GM21367 (cell line): ENCODE measurements around the gene DIDO1.
A peak's percentile ranks its signal among the peaks of the same experiment; 100 is the strongest.
"Not testable (repeated sequence)": the region's sequence is repeated elsewhere in the genome, so short reads cannot be mapped to it uniquely, and the experiment has no call there.

ENCODE experiments used
- ATAC-seq: cut with Tn5 transposase; IDR thresholded peaks from one replicate; pipeline ENCODE4 v1.9.1; 2021; ENCODE audit not compliant: unreplicated experiment

The DIDO1 gene

DNA sequence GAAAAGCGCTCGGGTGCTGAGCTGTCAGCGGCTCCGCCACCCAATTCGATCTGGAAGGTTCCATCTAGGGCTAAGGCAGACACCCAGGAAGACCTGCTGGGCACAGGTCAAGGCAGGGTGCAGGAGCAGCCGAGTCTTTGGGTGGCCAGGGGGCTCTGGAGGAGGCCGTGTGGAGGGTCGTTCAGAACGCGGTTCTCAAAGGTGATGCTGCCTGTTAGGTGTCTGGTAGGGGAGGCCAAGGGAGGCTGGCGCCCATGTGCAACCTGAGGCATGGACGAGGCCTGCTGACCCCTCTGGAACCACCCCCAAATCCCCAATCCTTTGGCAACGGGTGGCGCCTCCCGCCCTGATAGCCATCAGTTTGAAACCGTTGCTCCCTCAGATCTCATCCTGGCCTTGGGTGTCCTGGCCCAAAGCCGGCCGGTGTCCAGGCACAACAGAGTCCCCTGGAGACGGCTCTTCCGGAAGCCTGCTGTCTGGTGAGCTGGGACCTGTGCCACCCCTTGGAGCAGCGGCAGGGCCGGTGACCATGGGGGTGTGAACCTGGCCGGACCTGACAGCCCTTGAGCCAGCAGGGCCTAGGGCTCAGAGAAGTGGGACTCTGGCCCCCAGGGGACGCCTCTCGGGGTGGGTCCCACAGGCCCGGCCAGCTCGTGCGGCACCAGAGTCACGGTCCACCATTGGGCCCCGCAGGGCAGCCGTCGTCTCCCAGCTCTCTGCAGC lies 36.7 kb upstream of the DIDO1 start:
- ATAC-seq = no peak

DNA sequence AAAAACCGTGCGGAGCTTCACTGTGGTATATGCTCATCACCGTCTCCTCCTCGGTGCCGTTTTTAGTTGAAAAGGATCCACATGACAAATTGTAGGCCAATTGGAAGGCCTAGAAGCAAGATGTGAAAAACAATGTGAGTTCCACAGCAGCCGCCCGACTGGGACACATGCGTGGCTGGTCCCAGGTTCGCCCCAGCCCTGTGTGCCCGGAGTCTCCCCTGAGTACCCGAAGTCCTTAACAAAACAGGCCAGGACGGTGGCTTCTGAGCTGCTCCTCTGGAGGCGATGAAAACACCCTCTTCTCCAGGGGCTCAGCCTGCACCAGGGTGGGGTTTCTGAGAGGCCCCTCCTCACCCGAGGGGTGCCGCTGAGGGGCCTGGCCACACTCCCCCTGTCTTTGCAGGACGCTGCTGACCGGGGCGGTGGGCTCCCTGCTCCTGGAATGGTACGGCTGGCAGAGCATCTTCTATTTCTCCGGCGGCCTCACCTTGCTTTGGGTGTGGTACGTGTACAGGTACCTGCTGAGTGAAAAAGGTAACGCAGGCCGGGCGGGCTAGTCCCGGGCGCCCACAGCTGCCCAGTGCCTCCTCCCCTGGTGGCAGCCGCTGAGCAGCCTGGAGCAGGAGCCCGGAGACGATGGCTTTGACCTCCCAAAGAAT lies 36.0 kb upstream of the DIDO1 start:
- ATAC-seq = no peak

DNA sequence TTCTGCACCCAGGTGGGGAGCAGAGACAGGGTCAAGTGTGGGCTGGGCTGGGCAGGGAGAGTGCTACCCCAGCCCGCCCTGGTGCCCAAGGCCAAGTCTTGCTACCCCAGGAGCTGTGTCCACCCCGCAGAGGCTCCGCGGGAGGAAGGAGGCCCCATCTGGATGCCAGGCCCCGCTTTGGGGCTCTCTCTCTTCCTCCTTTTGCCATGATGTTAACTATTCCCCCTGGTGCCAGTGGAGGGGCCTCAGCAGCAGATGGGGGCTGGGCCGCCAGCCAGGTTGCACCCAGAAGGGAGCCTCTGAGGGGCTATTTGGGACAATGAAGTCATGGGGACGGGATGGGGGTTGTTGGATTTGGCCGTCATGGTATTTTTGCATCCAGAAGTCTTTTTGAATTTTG lies 35.5 kb upstream of the DIDO1 start:
- ATAC-seq = no peak

DNA sequence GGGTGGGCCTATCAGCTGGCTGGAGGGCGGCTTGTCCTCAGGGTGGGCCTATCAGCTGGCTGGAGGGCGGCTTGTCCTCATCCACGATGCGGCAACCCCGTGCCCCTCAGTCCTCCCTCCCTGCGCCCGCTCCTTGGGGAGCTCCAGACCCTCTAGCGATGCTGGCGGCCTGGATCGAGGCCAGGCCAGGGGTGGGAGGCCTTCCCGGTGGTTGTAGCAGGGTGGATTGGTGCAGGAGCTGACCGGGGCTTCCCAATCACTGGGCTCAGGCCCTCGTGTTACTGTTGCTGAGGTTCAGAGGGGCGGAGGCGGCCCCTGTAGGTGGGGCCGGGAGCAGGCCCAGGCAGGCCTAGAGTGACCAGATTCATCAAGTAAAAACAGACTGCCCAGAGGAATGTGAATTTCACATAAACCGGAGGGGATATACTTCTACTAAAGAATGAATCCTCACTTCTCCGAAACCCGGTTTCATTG lies 35.0 kb upstream of the DIDO1 start:
- no peak for ATAC-seq

DNA sequence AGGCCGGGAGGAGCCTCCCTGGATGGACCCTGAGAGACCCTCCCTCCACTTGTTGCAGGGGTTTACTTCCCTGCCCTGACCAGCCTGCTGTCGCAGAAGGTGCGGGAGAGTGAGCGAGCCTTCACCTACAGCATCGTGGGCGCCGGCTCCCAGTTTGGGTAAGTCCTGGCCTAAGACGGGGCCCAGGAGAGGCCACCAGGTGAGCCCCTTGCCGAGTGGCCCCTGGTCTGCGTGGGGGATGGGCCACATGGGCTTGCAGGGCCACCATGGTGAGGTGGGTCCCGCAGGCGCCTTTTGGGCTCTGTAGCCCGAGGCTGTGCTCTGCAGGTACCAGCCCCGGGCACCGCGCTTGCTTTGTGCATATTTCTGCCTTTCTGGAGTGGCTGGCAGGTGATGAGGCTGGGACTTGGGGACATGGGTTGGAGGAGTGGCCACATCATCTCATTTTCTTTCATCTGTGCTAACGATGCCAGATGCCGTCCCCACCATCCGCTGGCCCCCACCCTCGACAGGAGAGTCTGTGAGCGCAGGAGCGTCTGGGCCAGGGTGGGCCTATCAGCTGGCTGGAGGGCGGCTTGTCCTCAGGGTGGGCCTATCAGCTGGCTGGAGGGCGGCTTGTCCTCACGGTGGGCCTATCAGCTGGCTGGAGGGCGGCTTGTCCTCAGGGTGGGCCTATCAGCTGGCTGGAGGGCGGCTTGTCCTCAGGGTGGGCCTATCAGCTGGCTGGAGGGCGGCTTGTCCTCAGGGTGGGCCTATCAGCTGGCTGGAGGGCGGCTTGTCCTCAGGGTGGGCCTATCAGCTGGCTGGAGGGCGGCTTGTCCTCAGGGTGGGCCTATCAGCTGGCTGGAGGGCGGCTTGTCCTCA lies 34.4 kb upstream of the DIDO1 start:
- not testable (repeated sequence) for ATAC-seq

DNA sequence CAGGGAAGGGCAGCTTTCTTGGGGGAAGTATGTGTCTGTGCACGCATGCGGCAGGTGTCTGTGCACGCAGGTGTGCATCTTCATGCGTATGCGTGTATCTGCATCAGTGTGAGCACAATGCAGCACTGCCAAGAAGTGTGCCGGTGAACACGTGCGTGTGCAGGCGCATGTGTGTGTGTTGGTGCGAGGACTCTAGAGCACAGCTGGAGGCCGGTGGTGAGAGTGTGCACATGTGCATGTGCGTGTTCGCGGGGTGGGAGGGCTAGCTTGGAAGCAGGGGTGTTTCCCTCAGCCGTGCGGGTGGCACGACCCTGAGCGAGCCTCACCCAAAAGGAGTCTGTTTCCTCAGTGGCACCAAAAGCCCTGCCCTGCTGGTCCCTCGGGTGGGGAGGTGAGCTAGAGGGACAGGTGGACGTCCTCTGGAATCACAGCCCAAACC lies 33.7 kb upstream of the DIDO1 start:
- ATAC-seq = no peak

DNA sequence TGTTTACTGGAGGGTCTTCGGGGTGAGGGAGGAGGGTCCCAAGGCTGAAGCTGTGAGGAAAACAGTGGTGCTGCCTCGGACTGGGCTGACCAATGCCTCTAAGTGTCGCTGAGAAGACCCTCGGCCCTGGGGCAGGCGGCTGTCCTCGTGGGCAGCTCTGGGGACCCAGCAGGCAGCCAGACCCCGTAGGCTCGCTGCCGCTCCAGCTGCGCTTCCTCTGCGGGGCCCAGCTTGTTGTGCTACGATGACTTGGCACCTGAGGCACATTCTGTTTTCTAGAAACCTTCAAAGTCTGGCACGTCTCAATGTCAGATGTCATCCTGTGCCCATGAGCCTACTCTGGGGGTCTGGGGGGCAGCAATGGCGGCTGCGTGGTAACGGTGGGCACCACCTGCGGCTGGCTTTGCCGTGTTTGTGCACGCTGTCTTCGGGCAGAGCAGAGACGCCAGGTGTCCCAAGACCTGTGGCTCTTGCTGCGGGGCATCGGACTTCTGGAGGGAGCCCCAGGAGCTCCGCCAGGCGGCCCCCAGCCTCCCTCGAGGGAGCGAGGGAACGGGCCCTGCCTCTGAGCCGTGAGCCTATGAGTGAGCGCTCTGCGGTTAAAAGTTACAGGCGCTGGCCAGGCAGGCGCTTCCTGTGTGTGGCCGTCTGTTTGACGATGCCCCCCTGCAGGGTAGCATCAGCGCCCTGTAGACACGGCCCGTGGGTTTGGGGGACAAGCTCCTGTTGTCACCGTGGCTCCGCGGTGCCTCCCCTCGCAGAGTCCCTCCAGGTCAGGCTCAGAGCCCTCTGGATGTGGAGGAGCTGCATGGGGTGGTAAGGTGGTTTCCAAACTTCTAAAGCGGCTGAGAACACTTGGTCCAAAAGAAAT lies 33.0 kb upstream of the DIDO1 start:
- ATAC-seq = no peak

DNA sequence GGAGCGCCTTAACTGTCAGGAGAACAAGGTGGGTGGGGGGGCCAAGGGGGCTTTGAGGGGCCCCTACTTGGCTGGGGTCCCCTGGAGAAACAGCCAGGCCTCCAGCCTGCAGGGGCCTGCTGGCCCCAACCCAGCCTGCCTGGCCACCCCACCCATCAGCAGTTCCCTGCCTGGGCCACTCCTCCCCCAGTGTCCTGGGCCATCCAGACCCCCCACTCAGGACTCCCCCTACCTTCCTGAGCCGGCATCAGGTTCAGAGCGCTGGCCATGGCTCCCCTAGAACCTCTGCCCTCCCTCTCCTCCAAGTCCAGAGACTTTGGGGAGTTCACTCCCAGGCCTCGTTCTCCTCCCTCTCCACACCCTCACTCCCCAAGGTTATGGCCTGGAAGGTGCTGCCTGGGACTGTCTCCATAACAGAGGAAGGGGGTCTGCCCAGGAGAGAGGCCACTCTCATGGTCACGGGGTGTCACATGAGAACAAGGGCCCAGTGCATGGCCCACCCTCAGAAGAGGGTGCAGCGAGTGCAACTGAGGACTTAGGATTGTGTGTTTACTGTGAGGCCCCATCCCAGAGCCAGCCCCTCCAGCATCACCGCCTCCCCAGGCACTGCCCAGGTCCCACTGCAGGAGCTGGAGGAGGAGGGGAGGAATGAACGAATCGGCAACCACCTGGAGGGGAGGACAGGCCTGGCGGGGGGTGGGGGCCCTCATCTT lies 32.2 kb upstream of the DIDO1 start:
- ATAC-seq = no peak

DNA sequence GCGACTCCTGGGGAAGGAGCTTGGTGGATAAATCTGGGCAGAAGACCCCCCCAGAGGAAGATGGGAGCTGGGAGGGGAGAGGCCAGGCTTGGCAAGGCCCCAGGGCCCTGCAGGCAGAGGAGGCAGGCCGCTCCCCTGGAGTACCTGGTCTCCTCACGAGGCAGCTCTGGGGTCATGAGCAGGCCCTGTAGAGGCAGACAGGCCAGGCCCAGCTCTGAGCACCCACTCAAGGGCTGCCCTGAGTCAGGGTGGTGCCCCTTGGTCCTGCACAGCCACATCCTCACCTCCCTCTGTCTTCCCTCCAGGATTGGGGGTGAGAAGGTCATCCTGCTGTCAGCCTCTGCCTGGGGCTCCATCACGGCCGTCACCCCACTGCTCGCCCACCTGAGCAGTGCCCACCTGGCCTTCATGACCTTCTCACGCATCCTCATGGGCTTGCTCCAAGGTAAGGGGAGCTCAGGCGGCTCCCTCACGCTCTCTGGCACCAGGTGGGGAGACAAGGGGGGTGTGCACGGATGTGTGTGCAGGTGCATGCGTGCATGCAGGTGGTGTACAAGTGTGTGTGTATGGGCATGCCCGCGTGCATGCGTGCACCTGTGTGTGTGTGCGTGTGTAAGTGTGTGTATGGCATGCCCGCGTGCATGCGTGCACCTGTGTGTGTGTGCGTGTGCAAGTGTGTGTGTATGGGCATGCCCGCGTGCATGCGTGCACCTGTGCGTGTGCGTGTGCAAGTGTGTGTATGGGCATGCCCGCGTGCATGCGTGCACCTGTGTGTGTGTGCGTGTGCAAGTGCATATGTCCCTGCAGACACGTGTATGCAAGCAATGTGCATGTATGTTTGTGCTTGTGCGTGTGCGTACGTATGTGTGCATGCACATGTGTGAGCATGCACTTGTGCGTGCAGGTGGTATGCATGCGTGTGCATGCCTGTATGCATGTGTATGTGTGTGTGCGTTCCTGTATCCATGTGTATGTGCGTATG lies 31.1 kb upstream of the DIDO1 start:
- no peak for ATAC-seq

DNA sequence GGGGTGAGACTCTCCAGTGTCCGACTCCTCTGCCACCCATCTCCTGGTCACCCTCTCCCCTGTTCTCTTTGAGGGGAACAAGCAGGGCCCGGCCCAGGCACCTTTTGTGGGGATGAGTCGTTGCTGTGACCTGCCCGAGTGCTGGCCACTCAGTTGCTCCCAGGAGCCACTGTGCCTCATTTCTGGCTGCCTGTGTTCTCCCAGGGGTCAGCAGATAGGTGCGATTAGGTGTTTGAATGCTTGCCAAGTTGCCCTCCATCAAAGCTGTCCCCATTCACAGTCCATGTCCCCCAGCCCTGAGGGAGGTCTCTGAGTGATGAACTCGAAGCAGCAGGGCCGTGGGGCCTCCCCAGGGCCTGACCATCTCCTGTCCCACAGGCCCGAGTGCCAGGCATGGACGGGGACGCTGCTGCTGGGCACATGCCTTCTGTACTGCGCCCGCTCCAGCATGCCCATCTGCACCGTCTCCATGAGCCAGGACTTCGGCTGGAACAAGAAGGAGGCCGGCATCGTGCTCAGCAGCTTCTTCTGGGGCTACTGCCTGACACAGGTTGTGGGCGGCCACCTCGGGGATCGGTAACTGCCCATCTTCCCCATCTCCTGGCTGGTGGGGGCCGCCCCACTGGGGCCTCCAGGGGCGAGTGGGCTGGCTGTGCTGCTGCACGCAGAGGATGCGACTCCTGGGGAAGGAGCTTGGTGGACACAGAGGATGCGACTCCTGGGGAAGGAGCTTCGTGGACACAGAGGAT lies 30.3 kb upstream of the DIDO1 start:
- ATAC-seq = no peak

DNA sequence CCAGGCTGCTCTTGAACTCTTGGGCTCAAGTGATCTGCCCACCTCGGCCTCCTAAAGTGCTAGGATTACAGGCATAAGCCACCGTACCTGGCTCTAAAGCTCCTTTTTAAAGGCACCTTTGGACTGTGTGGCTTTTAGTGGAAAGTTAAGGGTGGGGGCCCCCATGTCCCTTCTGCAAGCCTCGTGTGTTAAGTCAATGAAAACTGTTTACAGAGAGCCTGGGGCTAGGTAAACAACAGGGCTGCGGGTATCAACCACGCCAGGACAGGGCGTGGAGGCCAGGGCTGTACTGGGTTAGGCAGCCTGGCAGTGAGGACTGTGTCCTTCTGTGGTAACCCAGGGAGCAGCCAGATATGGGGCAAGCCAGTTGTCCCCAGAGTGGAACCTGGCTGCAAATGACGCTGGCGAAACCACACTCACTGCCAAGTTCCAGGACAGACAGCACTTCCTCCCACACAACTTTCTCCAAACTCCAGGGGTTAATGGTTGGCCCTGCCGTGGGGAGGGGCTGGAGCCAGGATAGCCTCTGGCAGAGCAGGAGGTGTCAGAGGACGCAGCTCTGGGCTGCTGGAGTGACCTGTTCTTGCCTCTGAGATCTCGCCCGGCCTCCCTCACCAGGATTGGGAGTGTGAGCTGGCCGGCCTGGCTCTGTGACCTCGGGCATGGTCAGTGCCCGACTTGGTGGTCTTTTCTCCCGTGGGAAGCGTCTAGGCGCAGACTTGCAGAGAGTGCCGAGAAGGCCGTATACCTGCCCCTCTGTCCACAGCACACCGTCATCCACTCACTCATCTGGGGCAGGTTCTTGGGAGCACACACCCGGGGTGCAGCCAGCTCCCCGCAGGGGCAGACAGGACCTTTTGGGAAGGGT lies 29.4 kb upstream of the DIDO1 start:
- no peak for ATAC-seq

DNA sequence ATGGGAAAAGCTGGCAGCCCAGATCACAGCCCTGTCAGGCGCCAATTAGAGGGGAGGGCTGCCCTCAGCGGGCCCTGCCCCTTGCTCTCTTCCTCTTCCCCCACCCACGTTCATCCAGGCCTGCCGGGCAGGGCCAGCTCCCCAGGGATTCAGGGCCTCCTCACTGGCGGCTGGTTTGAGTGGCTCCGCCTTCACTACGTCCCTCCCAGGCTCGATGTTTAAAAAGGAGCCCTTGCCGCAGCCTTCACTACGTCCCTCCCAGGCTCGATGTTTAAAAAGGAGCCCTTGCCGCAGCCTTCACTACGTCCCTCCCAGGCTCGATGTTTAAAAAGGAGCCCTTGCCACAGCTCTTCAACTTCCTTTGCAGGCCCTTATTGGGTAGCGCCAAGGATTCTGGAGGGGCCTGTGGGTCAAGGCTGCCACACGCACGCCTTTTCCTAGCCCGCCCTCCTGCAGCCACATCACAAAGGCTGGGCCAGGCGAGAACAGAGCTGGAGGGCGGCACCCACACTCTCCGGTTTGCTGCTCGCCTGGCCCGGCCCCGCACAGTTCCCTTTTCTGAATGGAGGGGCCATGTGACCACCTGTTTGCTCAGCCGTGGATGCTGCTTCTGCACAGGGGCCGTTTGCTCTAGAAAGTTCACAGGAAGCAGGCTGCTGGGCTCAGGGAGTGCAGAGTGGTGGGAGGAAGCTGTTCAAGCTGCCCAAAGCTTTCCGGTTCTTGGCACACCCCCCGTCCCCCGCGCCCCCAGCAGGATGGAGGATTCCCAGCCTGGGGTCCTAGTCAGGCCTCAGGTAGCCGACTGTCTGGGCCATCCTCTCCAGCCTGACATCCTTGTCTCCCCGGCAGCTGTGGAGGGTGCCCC lies 27.8 kb upstream of the DIDO1 start:
- peak; percentile 63 for ATAC-seq

DNA sequence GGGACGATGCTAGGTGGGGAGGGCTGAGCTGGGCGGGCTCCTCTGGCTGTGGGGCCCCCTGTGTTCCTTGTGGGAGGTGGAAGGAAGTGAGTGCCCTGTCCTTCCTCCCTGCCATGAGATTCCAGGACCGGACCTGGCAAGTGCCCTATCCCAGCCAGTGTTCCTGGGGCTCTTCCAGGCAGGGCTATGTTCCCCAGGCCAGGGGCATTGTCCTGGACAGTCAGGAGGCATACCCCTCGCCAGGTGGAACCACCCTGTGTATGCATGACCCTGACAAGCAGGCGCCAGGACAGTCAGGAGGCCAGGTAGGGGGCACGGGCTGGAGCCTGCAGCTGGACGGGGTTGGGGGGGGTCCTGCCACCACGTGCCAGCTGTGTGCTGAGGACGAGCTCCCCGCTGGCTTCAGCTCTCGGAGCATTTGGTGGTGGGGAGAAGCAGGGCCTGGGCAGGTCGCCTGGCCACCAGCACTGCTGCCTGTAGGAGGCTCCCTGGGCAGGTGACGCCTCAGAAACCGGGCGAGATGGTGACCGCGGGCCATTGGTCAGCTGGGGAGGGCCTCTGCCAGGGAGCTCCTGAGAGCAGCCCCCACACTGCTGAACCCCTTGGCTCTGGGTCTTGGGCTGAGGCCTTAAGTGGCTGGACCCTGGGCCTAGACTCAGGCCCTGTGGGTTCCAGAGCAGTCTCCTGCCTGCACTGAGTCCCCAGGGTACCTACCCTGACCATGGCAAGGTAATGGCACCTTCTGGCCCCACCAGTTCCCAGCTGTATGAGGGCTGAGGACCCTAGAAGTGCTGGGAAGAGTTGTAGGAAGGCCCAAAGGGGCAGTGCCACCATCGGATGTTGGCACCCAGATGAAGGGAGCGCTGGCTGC lies 26.9 kb upstream of the DIDO1 start:
- no peak for ATAC-seq

DNA sequence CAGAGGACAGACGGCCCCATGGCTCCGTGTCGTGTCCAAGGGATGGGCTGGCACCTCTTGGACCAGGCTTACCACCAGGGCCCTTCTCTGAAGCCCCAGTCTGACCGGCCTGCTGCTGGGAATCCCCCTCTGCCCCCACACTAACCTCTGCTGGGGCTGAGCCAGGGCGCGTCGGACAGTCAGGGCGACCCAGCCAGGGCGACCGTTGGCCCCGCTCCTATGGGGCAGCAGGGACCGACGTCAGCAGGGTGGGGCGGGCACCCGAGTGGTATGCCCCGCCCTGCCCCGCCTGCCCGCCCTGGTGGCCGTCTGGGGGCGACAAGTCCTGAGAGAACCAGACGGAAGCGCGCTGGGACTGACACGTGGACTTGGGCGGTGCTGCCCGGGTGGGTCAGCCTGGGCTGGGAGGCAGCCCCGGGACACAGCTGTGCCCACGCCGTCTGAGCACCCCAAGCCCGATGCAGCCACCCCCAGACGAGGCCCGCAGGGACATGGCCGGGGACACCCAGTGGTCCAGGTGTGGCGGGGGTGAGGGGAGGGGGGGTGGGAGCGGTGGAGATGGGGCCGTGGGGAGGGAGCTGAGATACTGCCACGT lies 26.2 kb upstream of the DIDO1 start, which contains the start of gene SLC17A9:
TSS of gene SLC17A9 (plus strand) at position 337 of the 595 bp plus-strand sequence. CDS start at position 459, 122 bp downstream.
- ATAC-seq = peak; percentile 39

DNA sequence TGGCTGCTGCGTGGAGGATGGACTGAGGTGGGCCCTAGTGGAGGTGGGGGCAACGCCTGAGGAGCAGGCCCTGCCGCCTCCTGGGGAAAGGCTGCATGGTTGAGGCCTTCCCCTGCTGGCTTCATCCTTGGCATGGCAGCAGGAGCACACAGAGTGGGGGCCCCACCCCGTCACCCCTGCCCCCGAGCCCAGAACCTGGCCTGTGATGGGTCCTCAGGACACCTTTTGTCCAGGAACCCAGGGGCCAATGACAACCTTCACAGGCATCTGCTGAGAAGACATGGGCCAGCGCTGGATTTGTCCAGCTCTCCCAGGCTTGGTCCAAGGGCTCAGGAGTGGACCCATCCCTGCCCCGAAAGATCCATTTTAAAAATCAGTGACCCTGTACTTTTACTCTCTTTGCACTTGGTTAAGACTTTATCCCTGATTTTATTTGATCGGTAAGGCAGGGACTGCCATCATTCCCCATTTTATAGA lies 25.6 kb upstream of the DIDO1 start:
- ATAC-seq = no peak
